NT2/D1 (cell line): ENCODE results near the gene INKA2.

Experiments used
- DNase-seq: peaks from one replicate; pipeline ENCODE4 v3.0.0-alpha.2; 2011; ENCODE audit warnings: low read depth, low spot score
- H3K27me3 ChIP-seq: 2 replicates; pipeline ENCODE4 v1.6.0; 2011; ENCODE audit warnings: mild to moderate bottlenecking; ENCODE audit not compliant: insufficient read length, insufficient read depth
- H3K36me3 ChIP-seq: 2 replicates; pipeline ENCODE4 v1.6.1; 2011; ENCODE audit warnings: mild to moderate bottlenecking, low read length, mixed read lengths; ENCODE audit not compliant: insufficient read depth, insufficient read length
- H3K4me1 ChIP-seq: 2 replicates; pipeline ENCODE4 v1.5.1; 2011; ENCODE audit not compliant: insufficient read depth, insufficient read length
- H3K4me3 ChIP-seq: 2 replicates; pipeline ENCODE4 v1.5.1; 2011; ENCODE audit warnings: low read depth; ENCODE audit not compliant: insufficient read length
- H3K9ac ChIP-seq: 2 replicates; pipeline ENCODE4 v1.6.0; 2011; ENCODE audit warnings: low read depth; ENCODE audit not compliant: insufficient read length
- H3K9me3 ChIP-seq: 2 replicates; pipeline ENCODE4 v1.5.1; 2011; ENCODE audit warnings: mild to moderate bottlenecking, low read length; ENCODE audit not compliant: insufficient read depth
- SUZ12 ChIP-seq: IDR thresholded peaks from 2 replicates; pipeline ENCODE4 v1.6.1; 2011; ENCODE audit not compliant: insufficient read length, insufficient read depth; ENCODE audit errors: extremely low read depth
- YY1 ChIP-seq: IDR thresholded peaks from 2 replicates; pipeline ENCODE4 v1.6.1; 2011; ENCODE audit not compliant: insufficient read length, insufficient read depth
- ZNF274 ChIP-seq: IDR thresholded peaks from 2 replicates; pipeline ENCODE4 v1.6.1; 2011; ENCODE audit warnings: mild to moderate bottlenecking, low read depth, low read length

INKA2 gene

GRCh38 chr1:111691886-111692285, 47.3 kb downstream of the INKA2 start:
- no peaks in the 10 kb centered on the region for H3K9me3 ChIP-seq
- no peaks in the 10 kb centered on the region for H3K27me3 ChIP-seq
- no peak overlapping the region for H3K9ac ChIP-seq
- no peaks in the 10 kb centered on the region for H3K4me1 ChIP-seq
- DNase-seq: no peak
- peaks cover 25% of the 10 kb centered on the region for H3K36me3 ChIP-seq
- no peak overlapping the region for H3K4me3 ChIP-seq
- TF ChIP-seq YY1 (no peak), ZNF274 (no peak), SUZ12 (no peak)

- Histone ChIP-seq H3K27me3 (no peaks in the 10 kb centered on the region), H3K4me1 (no peaks in the 10 kb centered on the region), H3K36me3 (peaks cover 19% of the 10 kb centered on the region), H3K9ac (no peak overlapping the region), H3K9me3 (no peaks in the 10 kb centered on the region), H3K4me3 (no peak overlapping the region)
- TF ChIP-seq YY1: no peak
- no peak for TF ChIP-seq ZNF274
- TF ChIP-seq SUZ12: no peak
- DNase-seq: no peak
Observed at GRCh38 chr1:111690306-111690617, 48.9 kb downstream of the INKA2 start.
